Measurements from ENCODE around the gene KDM1A.
A peak's percentile ranks its signal among the peaks of the same experiment; 100 is the strongest.

KDM1A gene

GRCh38 chr1:23111600-23112535 lies 92.6 kb downstream of the KDM1A start:
- no peak for DNase-seq

- DNase-seq = no peak
Measured at GRCh38 chr1:23114424-23115079, 95.3 kb downstream of the KDM1A start.

DNA sequence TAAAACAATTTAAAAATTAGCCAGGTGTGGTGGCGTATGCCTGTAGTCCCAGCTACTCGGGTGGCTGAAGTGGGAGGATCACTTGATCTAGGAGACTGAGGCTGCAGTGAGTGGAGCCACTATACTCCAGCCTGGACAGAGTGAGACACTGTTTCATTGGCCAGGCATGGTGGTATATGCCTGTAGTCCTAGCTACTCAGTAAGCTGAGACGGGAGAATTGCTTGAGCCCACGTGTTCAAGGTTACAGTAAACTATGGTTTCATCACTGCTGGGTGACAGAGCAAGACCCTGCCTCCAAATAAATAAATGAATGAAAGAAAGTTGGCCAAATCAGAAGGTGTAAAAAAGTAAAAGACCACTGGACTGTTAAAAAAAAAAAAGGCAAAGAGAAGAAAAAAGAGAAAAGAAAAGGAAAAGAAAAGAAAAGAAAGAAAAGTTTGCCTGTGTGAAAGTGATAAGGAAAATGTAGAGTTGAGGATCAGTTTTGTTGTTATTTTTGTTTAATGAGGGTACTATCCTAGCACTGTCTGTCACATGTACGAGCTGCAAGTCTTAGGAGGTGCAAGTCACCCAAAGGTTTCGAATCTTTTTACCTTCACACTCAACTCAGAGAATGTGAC lies 97.1 kb downstream of the KDM1A start:
- no peak for DNase-seq

DNA sequence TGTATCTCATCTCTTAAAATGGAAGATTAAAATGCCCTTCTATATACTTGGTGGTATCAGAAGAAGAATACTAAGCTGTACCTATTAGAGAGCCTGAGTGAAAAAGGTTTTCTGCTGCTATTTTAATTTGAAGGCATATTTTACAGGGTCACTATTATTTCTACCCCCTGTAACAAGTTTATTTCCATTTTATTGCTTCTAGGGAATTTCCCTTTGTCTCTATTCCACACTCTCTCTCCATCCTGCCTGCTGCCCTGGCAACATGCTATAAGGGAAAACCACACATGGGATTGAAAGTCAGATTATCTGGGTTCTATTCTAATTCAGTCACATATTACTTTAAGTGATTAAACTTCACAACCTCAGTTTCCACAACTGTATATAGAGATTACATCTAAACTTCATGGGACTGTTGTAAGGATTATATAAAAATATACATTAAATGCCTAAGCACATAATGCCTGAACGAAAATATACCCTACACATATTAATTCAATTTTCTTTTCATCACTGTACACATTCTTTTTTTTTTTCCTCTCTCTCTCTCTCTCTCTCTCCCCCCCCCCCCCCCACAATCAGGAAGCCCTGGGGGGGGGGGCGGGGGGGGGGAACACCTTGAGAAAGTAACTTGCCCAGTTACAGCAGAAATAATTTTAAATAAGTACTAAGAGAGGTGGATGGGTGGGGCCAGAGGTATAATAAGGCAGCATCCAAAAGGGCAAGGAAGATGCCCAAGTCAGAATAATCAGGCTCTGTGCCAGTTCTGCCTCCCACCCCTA lies 97.8 kb downstream of the KDM1A start:
- no peak for DNase-seq

DNA sequence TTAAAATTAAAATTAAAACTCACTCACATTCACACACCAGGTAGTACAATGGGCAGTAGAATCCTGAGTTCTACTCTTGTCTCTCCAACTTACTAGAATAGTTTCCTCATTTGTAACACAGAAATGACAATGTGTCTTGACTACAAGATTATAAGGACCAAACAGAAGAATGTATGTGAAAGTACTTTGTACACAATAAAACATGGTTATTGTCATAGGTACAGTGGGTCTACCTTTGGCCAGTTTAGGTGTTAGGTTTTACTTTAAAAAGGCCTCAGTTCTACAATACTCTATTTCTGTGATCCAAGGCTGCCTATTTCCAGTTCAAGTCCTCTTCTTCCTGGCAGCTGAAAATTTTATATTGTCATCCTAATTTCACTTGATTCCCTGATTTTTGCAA lies 99.1 kb downstream of the KDM1A start:
- no peak for DNase-seq

- peak; percentile 81 for DNase-seq
Measured at GRCh38 chr1:23118957-23119792, 99.9 kb downstream of the KDM1A start.

DNA sequence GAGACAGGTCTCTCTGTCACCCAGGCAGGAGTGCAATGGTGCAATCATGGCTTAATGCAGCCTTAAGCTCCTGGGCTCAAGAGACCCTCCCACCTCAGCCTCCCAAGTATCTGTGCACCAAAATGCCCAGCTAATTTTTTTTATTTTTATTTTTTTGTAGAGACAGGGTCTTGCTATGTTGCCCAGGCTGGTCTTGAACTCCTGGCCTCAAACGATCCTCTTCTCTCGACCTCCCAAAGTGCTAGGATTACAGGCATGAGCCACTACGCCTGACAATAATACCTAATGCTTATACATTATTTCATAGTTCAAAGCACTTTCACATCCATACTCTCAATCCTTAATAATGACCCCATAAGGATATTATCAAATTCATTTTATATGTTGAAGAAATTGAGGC lies 101.1 kb downstream of the KDM1A start:
- DNase-seq = no peak

DNA sequence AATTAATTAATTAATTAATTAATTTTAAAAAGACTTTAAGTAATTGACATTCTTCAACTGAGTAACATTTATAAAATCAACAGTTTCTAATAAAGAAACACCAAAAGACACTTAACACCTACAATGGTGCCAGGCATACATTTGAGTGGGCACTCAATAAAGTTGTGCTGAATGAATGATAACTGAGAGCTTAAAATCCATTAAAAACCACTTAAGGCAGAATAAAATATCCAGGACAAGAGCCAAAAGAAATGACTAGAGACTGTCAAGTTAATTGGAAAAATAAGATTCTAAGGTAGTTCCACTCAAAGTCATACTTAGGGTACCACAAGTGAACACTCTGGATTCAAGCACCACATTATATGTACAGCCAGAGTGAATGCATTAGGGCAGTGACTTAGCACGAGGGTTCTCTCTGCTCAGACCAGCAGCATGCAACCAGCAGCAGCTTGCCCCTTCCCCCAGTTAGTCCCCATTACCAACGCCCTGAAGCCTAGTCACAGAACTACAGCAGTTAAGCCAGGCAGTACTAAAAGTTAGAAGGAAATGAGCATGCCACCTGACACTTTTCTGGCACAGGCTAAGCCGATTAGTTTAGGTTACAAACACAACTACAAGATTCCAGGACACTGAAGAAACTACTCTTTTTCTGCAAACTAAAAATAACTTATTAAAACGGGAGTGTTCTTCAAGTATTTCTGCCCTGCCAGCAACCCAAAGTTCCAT lies 102.9 kb downstream of the KDM1A start:
- DNase-seq = no peak

DNA sequence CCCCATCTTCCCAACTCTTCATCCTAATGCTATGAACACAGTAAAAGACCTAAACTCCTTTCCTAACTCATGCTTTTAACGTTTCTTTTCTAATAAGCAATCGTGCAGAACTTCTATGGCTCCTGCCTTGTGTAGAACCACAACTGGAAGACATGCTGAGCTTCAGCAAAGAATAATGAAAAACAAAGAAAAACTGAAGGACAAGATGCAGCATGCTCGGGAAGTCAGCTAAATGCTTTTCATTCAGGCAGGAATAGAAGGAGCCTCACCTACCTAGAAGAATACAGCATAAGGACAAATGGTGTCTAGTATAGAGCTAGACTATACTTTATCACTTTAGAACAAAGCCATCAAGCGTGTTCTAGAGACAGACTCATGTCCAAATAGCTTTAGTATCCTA lies 103.5 kb downstream of the KDM1A start:
- DNase-seq = no peak

DNA sequence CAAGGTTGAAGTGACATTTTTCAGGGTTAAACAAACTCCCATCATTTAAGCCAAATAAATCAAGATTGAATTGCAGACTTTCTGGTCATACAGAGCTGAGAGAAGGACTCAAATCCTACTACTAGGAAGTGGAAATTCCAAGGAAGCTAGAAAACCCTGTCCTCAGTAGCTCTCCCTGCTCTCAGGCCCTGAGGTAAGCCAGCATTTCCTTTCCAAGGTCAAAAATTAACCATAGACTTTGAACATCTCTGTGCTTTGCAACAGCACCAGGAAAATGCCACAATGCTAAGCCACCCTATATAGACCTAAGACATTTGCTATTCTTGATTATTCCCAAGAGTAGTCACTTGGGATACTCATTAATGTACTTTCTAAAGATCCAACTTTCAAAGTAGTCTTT lies 104.3 kb downstream of the KDM1A start:
- DNase-seq = no peak

GRCh38 chr1:23124259-23125026 lies 105.2 kb downstream of the KDM1A start:
- no peak for DNase-seq

DNA sequence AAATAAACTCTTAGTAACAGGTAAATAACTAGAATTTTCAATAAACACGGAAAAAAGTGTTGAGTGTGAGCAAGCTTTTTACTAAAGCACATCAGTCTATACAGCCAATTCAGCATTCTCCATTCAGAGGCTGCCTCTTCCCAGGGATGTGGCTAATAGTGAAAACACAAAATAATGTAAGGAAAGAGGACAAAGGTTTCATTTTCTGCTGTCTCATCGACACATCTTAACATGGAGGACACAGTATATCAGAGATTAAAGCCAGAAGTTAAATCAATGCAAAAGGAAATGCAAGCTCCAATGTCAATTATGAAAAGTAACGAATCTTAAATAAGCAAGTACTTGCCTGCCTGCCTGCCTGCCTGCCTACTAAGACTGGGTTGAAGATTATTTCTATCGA lies 106.2 kb downstream of the KDM1A start:
- no peak for DNase-seq

- no peak for DNase-seq
Measured at GRCh38 chr1:23126200-23126599, 106.9 kb downstream of the KDM1A start.

DNA sequence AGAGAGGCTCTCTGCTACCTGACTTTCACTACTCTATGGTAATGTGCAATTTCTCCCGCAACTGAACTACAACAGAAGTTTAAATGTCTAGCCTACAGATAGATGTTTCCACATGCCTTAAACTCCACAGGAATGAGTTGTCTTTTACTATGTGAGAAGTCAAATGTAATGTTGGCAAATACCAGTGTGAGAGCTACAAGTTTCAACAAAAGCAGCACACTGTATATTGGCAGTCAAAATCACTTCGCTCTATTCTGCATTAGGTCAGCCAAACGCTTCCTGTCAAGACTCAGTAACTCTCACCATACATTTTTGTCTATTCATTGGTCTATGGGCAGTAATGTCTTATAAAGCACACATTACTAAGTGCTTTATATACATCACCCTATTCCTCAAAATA lies 107.5 kb downstream of the KDM1A start:
- no peak for DNase-seq

DNA sequence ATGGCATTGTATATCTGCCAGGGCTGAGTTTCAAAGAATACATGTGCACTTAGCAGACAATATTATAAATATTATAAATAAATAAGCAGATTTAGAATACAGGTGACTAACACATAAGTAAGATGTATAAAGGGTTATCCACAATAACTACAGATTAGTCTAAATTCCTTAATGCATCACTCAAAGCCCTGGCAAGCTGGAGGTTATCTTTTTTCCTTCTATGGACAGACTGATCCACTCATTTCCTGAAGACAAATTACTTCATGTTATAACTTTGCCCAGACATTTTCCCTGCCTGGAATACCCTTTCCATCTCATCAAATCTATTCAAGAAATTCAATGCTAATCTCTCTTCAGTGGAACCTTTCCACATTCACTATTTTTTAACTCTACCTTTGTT lies 110.6 kb downstream of the KDM1A start:
- no peak for DNase-seq

GRCh38 chr1:23132033-23132432 lies 112.8 kb downstream of the KDM1A start:
- DNase-seq = no peak
